GM12878 (cell line): ENCODE measurements around the gene NDEL1. TPM values are rescaled to one million over a fixed set of nuclear protein-coding genes. Genes with fewer than 3 reads are reported as not detected.

Experiments
- ATAC-seq: fragments of 200-7000 bp; cut with Tn5 transposase; 3 replicates; pipeline ENCODE4 v1.9.1; 2020; ENCODE audit warnings: mild to moderate bottlenecking, moderate library complexity
- BruUV-seq: library from RNA; stranded (reverse); fragments of 400-500 nt; replicated peaks from 2 replicates; lab custom pipeline; 2021; lab: Mats Ljungman, UMichigan
- CTCF ChIA-PET: fragments of 300-600 bp; sonication (Branson Sonifier 250); formaldehyde crosslinking; extraction: SDS; loops from one replicate; lab custom pipeline; 2021; ENCODE audit warnings: inconsistent platforms; lab: Yijun Ruan, JAX
- POLR2A ChIA-PET: fragments of 350-600 bp; formaldehyde crosslinking; extraction: SDS; loops from one replicate; lab custom pipeline; 2021; ENCODE audit warnings: inconsistent platforms; lab: Charles Lee
- RAD21 ChIA-PET: fragments of 300-600 bp; sonication (Branson Sonifier 250); formaldehyde crosslinking; loops from one replicate; lab custom pipeline; 2023; ENCODE audit warnings: antibody characterized with exemption; ENCODE audit not compliant: unreplicated experiment; lab: Charles Lee
- SMC1A ChIA-PET: fragments of 300-600 bp; sonication (Branson Sonifier 250); formaldehyde crosslinking; loops from one replicate; lab custom pipeline; 2023; ENCODE audit not compliant: unreplicated experiment, uncharacterized antibody; lab: Charles Lee
- DNase-seq: peaks from one replicate; pipeline ENCODE4 v3.0.0-alpha.2; 2011; ENCODE audit warnings: low read depth, low spot score
- FAIRE-seq: peaks from 3 replicates; lab custom pipeline; 2011; peaks lifted over from hg19 to GRCh38; lab: Jason Lieb, UNC
- H2AFZ ChIP-seq: 2 replicates; pipeline ENCODE4 v1.6.0; 2011; ENCODE audit warnings: low read depth, low read length, control low read depth; ENCODE audit not compliant: control insufficient read depth
- H3K27ac ChIP-seq: 2 replicates; pipeline ENCODE4 v1.5.1; 2011; ENCODE audit warnings: control low read depth; ENCODE audit not compliant: control insufficient read depth, insufficient read depth
- H3K27me3 ChIP-seq, 2 experiments: replicated peaks in 1 of 2; 2 replicates each; pipeline versions ENCODE4 v1.6.0 to v1.6.1; 2011; ENCODE audit warnings: low read length in 1 of 2; ENCODE audit not compliant: control insufficient read depth in 2 of 2, insufficient read depth in 2 of 2
- H3K36me3 ChIP-seq, 2 experiments: 2 replicates each; pipeline ENCODE4 v1.5.1; 2011; ENCODE audit warnings: low read length in 1 of 2; ENCODE audit not compliant: control insufficient read depth in 2 of 2, insufficient read depth in 2 of 2
- H3K4me1 ChIP-seq: 2 replicates; pipeline ENCODE4 v1.6.1; 2011; ENCODE audit warnings: mild to moderate bottlenecking, low read length, moderate library complexity, mixed read lengths; ENCODE audit not compliant: control insufficient read depth, insufficient read depth
- H3K4me2 ChIP-seq: 2 replicates; pipeline ENCODE4 v1.6.0; 2011; ENCODE audit warnings: control low read depth; ENCODE audit not compliant: control insufficient read depth, insufficient read depth
- H3K4me3 ChIP-seq: fragments of 200-600 bp; sonication (generic); 2 replicates; pipeline ENCODE4 v1.5.1; 2016
- H3K79me2 ChIP-seq: 2 replicates; pipeline ENCODE4 v1.6.0; 2011; ENCODE audit warnings: low read length; ENCODE audit not compliant: control insufficient read depth, insufficient read depth
- H3K9ac ChIP-seq: 2 replicates; pipeline ENCODE4 v1.8.0; 2011; ENCODE audit warnings: low read length, control low read depth, mixed read lengths; ENCODE audit not compliant: control insufficient read depth, insufficient read depth
- H3K9me3 ChIP-seq: replicated peaks from 3 replicates; pipeline ENCODE4 v1.5.1; 2011; ENCODE audit warnings: mild to moderate bottlenecking, low read length; ENCODE audit not compliant: control insufficient read depth, insufficient read depth
- H4K20me1 ChIP-seq: 2 replicates; pipeline ENCODE4 v1.6.0; 2011; ENCODE audit not compliant: control insufficient read depth, insufficient read depth
- IRF3 ChIP-seq: fragments of 450-650 bp; IDR thresholded peaks from 2 replicates; pipeline ENCODE4 v1.6.1; 2014; ENCODE audit warnings: mild to moderate bottlenecking
- NR2C1 ChIP-seq: fragments of 450-650 bp; IDR thresholded peaks from 2 replicates; pipeline ENCODE4 v1.6.1; 2017; ENCODE audit warnings: antibody characterized with exemption, mild to moderate bottlenecking, moderate library complexity
- POLR2A ChIP-seq: IDR thresholded peaks from 2 replicates; pipeline ENCODE4 v1.6.1; 2011; ENCODE audit warnings: low read depth, mild to moderate bottlenecking, low read length
- POLR2AphosphoS5 ChIP-seq: IDR thresholded peaks from 2 replicates; pipeline ENCODE4 v1.6.1; 2011; ENCODE audit warnings: mild to moderate bottlenecking, low read length, inconsistent platforms
- SMC3 ChIP-seq: IDR thresholded peaks from 2 replicates; pipeline ENCODE4 v1.6.1; 2011; ENCODE audit warnings: low read length, improper control_type of control experiment, borderline replicate concordance
- TAF1 ChIP-seq: IDR thresholded peaks from 2 replicates; pipeline ENCODE4 v1.6.1; 2011; ENCODE audit warnings: mild to moderate bottlenecking, low read depth, low read length, borderline replicate concordance
- ZBTB4 ChIP-seq: fragments of 450-650 bp; formaldehyde crosslinking; IDR thresholded peaks from 2 replicates; pipeline ENCODE4 v1.4.0; 2022; ENCODE audit warnings: mild to moderate bottlenecking, moderate library complexity
- ZNF217 ChIP-seq: fragments of 450-650 bp; IDR thresholded peaks from 2 replicates; pipeline ENCODE4 v1.6.1; 2017; ENCODE audit warnings: antibody characterized with exemption, mild to moderate bottlenecking
- WGBS: methylation state at CpG from one replicate; pipeline ENCODE4 v1.1.6; 2016; ENCODE audit warnings: low lambda C conversion rate; ENCODE audit not compliant: insufficient replicate concordance, insufficient coverage; ENCODE audit errors: missing lambda C conversion rate; 5-methylcytosine and 5-hydroxymethylcytosine counted together
- in situ Hi-C: fragments of 300-500 bp; cut with MboI; formaldehyde crosslinking; loops from 9 replicates; pipeline ENCODE4 v1.14.3; 2018; ENCODE audit warnings: mixed read lengths
- intact Hi-C: fragments of 100-400 bp; cut with micrococcal nuclease; formaldehyde crosslinking; loops from one replicate; pipeline ENCODE4 v1.14.2; 2022; ENCODE audit not compliant: unreplicated experiment
- polyA plus RNA-seq, 11 experiments: library from polyadenylated mRNA; depleted of rRNA in 4 of 11; unstranded in 6 of 11; stranded (reverse) in 5 of 11; fragments of >200 nt; fragmentation: Nextera tagmentation in 4 of 11; fragmentation: Illumina TruSeq in 1 of 11; extraction: Ambion mirVana in 4 of 11; extraction: Trizol in 1 of 11; gene quantifications; 1 replicate in 1 of 11; 2 replicates in 10 of 11; pipeline versions ENCODE4 v1.2.1 to v1.2.3, GENCODE V29; 2011 to 2016; ENCODE audit warnings: inconsistent platforms in 2 of 11, missing spikeins in 2 of 11, low read depth in 1 of 11
- total RNA-seq, 4 experiments: library from RNA; depleted of rRNA in 3 of 4; stranded (reverse); fragments of >200 nt in 3 of 4; fragmentation: Illumina TruSeq in 1 of 4; extraction: Trizol in 1 of 4; gene quantifications; 2 replicates each; pipeline versions ENCODE4 v1.2.1 to v1.2.3, GENCODE V29; 2013 to 2021

Gene NDEL1
- total and polyA plus RNA-seq, 10 of the 15 experiments (the other 5 are each of a cell fraction or from before 2014, with no cell fraction given) = 0.72 to 41.5 (median 29.9) TPM

- no TSS peak for BruUV-seq
- ATAC-seq (no peak), FAIRE-seq (no peak), DNase-seq (no peak)
- ChIA-PET RAD21 (no interaction called here), SMC1A (no interaction called here), POLR2A (no interaction called here), CTCF (interaction anchor here (1.1 kb wide), 1 partner anchor 11 kb away, joined by 3 read pairs; no protein-coding TSS in a partner anchor)
- TF ChIP-seq NR2C1 (no peak), TAF1 (no peak), SMC3 (no peak), POLR2AphosphoS5 (0 out of 2 replicates have a peak, but pooled peaks have one; percentile 14)
- no peak overlapping the region for H2AFZ ChIP-seq
- H3K79me2 ChIP-seq = no peaks in the 10 kb centered on the region
- in situ Hi-C loops (no loop called here), intact Hi-C loops (no loop called here)
- H3K4me3 ChIP-seq = no peak overlapping the region
- no peaks in the 10 kb centered on the region for H3K9me3 ChIP-seq
- H3K36me3 ChIP-seq = peaks cover 12 to 15% of the 10 kb centered on the region in 2 experiments; a peak in 3 of 4 replicates
- H3K27ac ChIP-seq = no peak overlapping the region
- 96% methylated on average over 16 of the region's 16 CpGs for WGBS
- H3K9ac ChIP-seq = no peak overlapping the region
- H3K4me1 ChIP-seq = no peaks in the 10 kb centered on the region
- H3K4me2 ChIP-seq = no peak overlapping the region
- no peaks in the 10 kb centered on the region for H3K27me3 ChIP-seq
- H4K20me1 ChIP-seq = no peaks in the 10 kb centered on the region; the same call in 1 of the 2 replicates
These were observed 40.1 kb downstream of the NDEL1 start for GRCh38 chr17:8475781-8476180.

- Histone ChIP-seq H4K20me1 (no peaks in the 10 kb centered on the region; the same call in 1 of the 2 replicates), H3K9me3 (no peaks in the 10 kb centered on the region), H3K36me3 (peaks cover 13 to 15% of the 10 kb centered on the region in 2 experiments; a peak in 3 of 4 replicates), H3K4me1 (no peaks in the 10 kb centered on the region), H3K9ac (no peak overlapping the region), H2AFZ (no peak overlapping the region), H3K4me3 (no peak overlapping the region), H3K4me2 (no peak overlapping the region), H3K27me3 (no peaks in the 10 kb centered on the region), H3K27ac (no peak overlapping the region), H3K79me2 (no peaks in the 10 kb centered on the region)
- SMC1A ChIA-PET = no interaction called here
- CTCF ChIA-PET = interaction anchor here (1.1 kb wide), 1 partner anchor 10 kb away, joined by 3 read pairs; no protein-coding TSS in a partner anchor
- in situ Hi-C loops (no loop called here), intact Hi-C loops (no loop called here)
- RAD21 ChIA-PET = no interaction called here
- WGBS = 96% methylated on average over 19 of the region's 22 CpGs
- POLR2A ChIA-PET = interaction anchor here (1.0 kb wide), 1 partner anchor 11 kb away, joined by 3 read pairs; no protein-coding TSS in a partner anchor
- no peak for FAIRE-seq
- ATAC-seq = no peak
- no TSS peak for BruUV-seq
- TF ChIP-seq ZBTB4 (CRISPR knock-in tag) = no peak
- no peak for TF ChIP-seq ZNF217
- 0 out of 2 replicates have a peak, but pooled peaks have one; percentile 30 for TF ChIP-seq POLR2A
- no peak for TF ChIP-seq IRF3
- DNase-seq = no peak
These were observed 41.1 kb downstream of the NDEL1 start for GRCh38 chr17:8476741-8477140.
